HG03139 (cell line): ENCODE data around the gene NDC80.
"Not testable (repeated sequence)": the region's sequence is repeated elsewhere in the genome, so short reads cannot be mapped to it uniquely, and the experiment has no call there.

Source experiments
- ATAC-seq: cut with Tn5 transposase; IDR thresholded peaks from one replicate; pipeline ENCODE4 v1.9.1; 2021; ENCODE audit not compliant: unreplicated experiment

Gene NDC80

DNA sequence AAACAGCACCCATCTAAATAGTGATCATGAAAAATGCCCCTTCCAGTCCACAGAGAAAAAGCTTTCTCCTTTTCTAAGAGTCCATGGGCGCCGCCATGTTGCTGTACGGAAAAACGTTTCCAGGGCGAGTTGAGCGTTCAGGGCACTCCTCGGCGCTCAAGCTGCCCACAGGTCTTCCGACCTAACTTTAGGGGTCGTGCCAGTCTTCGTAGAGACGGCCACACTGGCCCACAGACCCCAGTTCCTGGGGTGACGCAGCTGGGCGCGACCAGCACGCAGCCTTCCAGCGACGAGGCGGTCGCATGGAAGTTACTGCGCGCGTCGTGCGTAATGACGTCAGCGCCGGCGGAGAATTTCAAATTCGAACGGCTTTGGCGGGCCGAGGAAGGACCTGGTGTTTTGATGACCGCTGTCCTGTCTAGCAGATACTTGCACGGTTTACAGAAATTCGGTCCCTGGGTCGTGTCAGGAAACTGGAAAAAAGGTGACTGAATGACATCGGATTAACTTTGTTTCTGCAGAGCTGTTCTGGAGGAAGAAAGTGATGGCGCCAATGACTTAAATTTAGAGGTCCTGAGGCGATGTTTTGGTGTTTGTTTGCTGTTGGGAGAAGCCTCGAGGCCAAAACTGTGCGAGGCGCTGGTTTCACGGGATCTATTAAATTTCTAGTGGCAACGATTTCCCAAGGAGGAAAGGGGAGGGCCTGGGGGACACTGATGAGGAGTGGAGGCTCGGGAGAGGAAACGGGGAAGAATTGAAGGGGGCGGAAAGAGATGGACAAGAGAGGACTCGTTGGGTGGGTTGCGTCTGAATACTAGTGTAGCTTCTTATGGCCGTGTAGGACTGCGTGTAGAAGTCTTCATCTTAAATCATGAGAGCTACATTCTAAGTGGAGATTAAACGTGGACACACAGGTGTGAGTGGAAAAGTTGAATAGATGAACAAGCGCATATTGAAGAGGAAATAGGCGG lies at the start of gene NDC80, which contains the start of gene METTL4:
NDC80 (plus strand) TSS at position 358 of the 971 bp plus-strand sequence. CDS start 1,429 bp downstream, outside the sequence.
METTL4 (minus strand) TSS at position 306 of the 971 bp plus-strand sequence. CDS start 4,289 bp downstream, outside the sequence.
- ATAC-seq: peak; percentile 75

GRCh38 chr18:2522112-2522511 lies 49.2 kb upstream of the NDC80 start:
- ATAC-seq: no peak

DNA sequence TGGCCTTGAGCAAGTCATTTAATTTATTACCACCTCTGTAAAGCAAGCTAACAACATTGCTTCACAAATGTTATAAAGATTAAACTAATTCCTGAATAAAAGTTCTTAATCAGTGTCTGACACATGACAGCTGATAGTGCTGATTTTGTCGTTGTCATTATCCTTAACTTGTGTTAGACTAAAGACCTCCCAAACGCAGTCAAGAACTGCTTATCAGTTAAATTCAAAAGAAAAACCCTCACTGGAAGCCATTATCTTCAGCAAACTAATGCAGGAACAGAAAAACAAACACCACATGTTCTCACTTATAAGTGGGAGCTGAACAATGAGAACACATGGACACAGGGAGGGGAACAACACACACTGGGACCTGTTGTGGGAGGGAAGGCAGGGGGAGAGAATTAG lies 46.6 kb upstream of the NDC80 start:
- ATAC-seq: not testable (repeated sequence)

DNA sequence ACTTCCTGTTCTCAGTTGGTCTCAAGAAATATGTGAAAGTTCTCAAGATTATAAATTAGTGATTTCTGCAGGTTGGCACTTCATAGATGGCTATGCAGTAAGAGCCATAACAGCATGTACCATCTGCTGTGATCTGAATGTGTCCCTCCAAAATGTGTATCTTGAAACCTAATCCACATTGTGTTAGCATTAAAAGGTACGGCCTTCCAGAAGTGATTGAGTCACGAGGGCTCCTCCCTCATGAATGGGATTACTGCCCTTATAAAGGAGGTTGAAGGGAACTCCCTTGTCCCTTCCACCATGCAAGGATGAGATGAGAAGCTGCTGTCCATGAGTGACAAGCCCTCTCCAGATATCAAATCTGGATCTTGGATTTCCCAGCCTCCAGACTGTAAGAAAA lies 45.0 kb upstream of the NDC80 start:
- no peak for ATAC-seq

- no peak for ATAC-seq
Observed at GRCh38 chr18:2529154-2529553, 42.2 kb upstream of the NDC80 start.

DNA sequence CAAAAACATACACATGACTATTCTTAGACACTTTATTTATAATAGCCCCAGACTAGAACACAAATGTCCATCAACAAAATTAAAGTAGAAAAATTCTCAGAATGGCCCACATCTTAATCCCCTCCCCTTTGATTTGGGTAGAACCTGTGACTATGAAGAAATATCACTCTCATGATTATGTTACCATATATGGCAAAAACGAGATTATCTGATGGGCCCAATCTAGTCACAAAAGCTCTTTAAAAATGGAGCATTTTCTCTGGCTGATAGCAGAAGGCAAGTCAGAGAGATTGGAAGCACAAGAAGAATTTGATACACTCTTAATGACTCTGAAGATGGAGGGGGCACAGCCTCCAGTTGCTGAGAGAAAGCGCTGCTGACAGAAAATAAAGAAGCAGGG lies 39.6 kb upstream of the NDC80 start:
- no peak for ATAC-seq

DNA sequence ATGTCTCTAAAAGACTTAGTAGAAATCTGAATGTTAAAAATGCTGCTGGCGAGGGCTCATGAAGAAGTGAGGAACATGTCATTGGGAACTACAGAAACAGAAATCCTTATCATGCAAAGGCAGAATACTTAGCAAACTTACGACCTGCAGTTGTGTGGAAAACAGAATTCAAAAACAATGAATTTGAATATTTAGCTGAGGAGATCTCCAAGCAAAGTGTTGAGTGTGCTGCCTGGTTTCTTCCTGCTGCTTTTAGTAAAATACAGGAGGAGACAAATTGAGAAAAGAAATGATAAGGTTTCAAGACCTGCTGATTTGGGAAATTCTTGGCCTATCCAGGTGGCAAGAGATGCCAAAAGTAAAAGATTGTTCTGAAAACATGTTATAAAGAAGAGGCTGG lies 38.6 kb upstream of the NDC80 start:
- no peak for ATAC-seq

DNA sequence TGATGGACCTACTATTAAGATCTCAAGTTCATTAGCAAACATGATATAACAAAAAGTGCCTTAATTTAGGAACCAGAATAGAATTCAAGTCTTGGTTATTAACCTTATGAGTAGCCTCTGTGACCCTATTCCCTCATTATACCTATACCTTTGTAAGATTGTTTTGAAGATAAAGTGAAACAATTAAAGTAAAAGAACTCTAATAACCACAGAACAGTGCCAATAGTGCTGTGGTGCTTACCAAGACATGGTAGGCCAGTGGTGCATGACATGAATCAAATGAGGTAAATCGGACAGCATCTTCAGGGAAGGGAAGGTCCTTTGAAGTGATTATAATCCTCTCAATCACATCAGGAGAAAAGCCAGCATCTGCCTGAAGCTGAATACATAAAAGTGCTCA lies 36.5 kb upstream of the NDC80 start:
- no peak for ATAC-seq

- ATAC-seq: no peak
Observed at GRCh38 chr18:2535419-2535910, 35.9 kb upstream of the NDC80 start.

GRCh38 chr18:2536063-2536462 lies 35.3 kb upstream of the NDC80 start:
- no peak for ATAC-seq

DNA sequence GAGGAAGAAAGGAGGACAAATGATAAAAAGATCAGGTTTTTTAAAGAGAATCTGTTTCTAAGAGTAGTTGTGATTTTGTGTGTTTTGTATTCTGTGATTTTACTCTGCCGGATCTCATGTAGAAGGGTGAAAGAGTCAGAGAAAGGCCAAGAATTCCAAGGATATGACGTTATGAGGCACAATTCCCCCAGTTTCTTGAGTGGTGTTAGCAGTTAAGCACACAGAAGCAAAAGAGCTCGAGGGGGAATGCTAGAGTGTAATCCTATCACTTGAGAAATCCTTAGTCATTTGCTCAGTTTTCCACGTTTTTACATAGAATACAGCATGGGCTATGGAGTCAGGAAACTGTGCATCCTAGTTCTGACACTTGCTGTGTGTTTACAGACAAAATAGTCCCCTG lies 34.9 kb upstream of the NDC80 start:
- ATAC-seq: no peak

- no peak for ATAC-seq
Observed at GRCh38 chr18:2537296-2537695, 34.1 kb upstream of the NDC80 start.

GRCh38 chr18:2538236-2538635 lies 33.1 kb upstream of the NDC80 start:
- no peak for ATAC-seq

GRCh38 chr18:2538844-2539243 lies 32.5 kb upstream of the NDC80 start:
- no peak for ATAC-seq

DNA sequence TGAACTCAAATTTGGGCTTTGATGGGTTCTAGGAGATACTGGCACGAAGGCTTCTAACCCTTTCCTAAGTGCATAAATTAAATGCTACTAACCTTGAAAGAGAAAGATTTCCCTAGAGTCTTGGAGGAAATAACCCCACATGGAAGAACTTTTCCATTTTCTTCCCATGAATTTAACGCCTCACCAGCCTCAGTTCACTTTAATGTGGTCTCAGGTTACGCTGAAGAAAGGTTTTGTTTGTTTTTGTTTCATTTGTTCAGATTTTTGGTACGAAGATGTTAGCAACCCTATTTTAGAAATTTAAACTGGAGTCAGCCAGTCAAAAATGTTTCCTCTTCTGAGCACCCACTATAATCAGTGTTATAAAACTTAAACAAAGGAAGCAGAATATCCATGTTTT lies 30.8 kb upstream of the NDC80 start:
- ATAC-seq: no peak

GRCh38 chr18:2541925-2542563 lies 29.3 kb upstream of the NDC80 start:
- ATAC-seq: not testable (repeated sequence)

DNA sequence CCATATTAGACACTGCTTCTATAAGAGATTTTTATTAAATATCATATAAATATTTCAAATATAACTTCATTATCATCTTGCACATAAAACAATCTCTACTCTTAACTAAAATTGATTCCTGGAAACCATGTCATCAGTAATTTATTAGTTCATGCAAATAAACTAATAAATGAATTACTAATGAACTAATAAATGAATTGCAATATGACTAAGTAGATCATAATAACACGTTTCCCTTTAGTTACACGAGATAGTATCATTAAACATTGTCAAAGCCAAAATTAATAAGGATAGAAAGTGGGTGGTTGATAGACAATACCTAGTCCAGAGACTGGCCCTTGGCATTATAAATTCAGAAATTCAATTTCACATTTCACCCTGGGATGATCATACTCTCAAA lies 26.2 kb upstream of the NDC80 start:
- ATAC-seq: no peak

DNA sequence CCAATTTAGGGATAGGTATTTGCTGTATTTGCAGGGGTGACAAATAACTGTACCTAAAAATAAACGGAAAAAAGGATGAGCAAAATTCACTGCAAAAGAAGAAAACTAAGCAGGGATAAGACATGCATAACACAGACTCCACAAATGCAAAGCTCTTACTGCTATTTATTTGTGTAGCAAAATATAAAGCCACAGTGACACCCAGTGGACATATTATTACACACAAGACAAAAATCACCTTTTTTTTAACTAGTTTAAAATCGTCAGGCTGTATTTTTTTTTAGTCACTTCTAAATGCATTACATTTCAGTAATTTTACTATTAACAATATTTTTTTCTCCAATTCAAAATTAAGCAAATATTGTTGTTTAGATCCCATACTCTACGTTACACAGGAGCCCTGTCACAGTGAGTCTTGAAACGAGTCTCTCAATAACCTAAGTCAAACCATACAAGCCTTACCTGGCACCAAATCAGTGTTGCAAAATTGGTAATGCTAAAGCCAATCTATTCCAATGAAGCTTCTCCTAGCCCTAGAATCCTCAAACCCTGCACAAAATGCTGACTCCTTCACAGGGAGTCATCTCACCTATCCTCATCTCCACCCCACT lies 23.8 kb upstream of the NDC80 start:
- ATAC-seq: no peak

GRCh38 chr18:2549462-2549861 lies 21.9 kb upstream of the NDC80 start:
- no peak for ATAC-seq

DNA sequence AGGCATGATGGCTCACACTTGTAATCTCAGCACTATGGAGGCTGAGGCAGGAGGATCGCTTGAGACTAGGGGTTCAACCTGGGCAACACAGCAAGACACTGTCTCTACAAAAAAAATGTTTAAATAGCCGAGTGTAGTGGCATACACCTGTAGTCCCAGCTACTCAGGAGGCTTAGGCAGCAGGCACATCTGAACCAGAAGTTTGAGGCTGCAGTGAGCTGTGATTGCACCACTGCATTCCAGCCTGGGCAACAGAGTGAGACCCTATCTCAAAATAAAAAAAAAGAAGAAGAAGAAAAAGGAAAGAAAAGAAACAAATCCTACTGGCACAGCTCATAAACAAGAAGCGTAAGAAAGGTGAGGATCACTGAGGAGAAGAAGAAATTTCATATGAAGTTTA lies 19.9 kb upstream of the NDC80 start:
- ATAC-seq: no peak

GRCh38 chr18:2554696-2555095 lies 16.7 kb upstream of the NDC80 start:
- no peak for ATAC-seq
